HL-60 (cell line): Measurements from ENCODE around the gene NAGS.

Experiments used
- GABPA ChIP-seq: IDR thresholded peaks from 2 replicates; pipeline ENCODE4 v1.6.1; 2012; ENCODE audit warnings: low read depth
- POLR2AphosphoS5 ChIP-seq: IDR thresholded peaks from 2 replicates; pipeline ENCODE4 v1.6.1; 2012; ENCODE audit warnings: low read depth
- SPI1 ChIP-seq: IDR thresholded peaks from 2 replicates; pipeline ENCODE4 v1.6.1; 2012; ENCODE audit warnings: low read depth, mild to moderate bottlenecking, borderline replicate concordance
- TF ChIP-seq, protein P1 (sequence below): IDR thresholded peaks from one replicate; pipeline ENCODE4 v1.5.1; 2011; ENCODE audit warnings: low read length, control low read depth, inconsistent platforms; ENCODE audit not compliant: insufficient read depth
- TF ChIP-seq, protein P2 (sequence below): IDR thresholded peaks from 2 replicates; pipeline ENCODE4 v1.6.1; 2012; ENCODE audit warnings: low read depth; ENCODE audit not compliant: insufficient replicate concordance

DNA sequence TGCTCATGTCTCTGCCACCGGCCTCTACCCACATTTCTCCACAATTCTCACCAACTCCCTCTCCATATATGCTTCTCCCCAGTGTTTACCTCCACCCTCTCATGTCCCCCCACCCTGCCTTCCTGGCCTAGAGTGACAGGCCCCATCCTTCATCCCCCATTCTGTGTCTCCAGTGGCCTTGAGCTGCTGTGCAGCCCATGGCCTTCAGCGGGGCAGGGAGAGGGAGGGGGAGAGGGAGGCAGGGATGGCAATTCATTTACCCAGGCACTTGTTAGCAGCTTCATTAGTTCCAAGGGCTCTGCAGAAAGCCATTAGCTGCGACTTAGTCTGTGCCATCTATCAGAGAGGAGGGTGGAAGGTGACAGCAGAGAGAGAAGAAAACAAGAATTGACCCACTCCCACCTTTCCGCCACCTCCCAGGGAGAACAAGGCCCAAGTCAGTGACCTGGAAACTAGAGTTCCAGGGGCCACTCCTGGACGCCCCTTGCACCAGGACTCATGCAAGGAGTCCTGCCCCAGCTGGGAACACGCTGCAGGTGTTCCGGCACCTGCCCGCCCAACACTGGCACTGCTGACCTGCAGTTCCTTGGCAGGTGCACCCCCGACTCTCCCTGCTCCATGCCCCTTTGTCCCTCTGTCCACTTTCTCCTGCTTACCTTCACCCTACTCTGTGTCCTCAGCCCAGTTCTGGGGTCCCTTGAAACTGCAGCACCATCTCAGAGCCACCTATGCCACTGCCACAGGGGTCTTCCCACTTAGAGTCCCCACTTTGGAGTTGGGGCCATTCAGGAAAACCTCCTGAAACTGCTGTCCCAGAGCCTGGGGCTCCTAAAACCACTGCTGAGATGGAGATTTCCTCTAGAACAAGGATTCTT lies 27.2 kb upstream of the NAGS start:
- TF ChIP-seq, protein P1, sequence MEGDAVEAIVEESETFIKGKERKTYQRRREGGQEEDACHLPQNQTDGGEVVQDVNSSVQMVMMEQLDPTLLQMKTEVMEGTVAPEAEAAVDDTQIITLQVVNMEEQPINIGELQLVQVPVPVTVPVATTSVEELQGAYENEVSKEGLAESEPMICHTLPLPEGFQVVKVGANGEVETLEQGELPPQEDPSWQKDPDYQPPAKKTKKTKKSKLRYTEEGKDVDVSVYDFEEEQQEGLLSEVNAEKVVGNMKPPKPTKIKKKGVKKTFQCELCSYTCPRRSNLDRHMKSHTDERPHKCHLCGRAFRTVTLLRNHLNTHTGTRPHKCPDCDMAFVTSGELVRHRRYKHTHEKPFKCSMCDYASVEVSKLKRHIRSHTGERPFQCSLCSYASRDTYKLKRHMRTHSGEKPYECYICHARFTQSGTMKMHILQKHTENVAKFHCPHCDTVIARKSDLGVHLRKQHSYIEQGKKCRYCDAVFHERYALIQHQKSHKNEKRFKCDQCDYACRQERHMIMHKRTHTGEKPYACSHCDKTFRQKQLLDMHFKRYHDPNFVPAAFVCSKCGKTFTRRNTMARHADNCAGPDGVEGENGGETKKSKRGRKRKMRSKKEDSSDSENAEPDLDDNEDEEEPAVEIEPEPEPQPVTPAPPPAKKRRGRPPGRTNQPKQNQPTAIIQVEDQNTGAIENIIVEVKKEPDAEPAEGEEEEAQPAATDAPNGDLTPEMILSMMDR = no peak
- TF ChIP-seq, protein P2, sequence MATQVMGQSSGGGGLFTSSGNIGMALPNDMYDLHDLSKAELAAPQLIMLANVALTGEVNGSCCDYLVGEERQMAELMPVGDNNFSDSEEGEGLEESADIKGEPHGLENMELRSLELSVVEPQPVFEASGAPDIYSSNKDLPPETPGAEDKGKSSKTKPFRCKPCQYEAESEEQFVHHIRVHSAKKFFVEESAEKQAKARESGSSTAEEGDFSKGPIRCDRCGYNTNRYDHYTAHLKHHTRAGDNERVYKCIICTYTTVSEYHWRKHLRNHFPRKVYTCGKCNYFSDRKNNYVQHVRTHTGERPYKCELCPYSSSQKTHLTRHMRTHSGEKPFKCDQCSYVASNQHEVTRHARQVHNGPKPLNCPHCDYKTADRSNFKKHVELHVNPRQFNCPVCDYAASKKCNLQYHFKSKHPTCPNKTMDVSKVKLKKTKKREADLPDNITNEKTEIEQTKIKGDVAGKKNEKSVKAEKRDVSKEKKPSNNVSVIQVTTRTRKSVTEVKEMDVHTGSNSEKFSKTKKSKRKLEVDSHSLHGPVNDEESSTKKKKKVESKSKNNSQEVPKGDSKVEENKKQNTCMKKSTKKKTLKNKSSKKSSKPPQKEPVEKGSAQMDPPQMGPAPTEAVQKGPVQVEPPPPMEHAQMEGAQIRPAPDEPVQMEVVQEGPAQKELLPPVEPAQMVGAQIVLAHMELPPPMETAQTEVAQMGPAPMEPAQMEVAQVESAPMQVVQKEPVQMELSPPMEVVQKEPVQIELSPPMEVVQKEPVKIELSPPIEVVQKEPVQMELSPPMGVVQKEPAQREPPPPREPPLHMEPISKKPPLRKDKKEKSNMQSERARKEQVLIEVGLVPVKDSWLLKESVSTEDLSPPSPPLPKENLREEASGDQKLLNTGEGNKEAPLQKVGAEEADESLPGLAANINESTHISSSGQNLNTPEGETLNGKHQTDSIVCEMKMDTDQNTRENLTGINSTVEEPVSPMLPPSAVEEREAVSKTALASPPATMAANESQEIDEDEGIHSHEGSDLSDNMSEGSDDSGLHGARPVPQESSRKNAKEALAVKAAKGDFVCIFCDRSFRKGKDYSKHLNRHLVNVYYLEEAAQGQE = no peak
- TF ChIP-seq POLR2AphosphoS5 = no peak
- TF ChIP-seq GABPA = no peak
- TF ChIP-seq SPI1 = no peak
